PC-9 (cell line): ENCODE measurements around the gene RPRML.

Source experiments
- EZH2 ChIP-seq: fragments of 200-600 bp; sonication (generic); IDR thresholded peaks from 2 replicates; pipeline ENCODE4 v1.8.0; 2017; ENCODE audit warnings: antibody characterized with exemption, low read depth
- TF ChIP-seq, protein P1 (sequence below): fragments of 200-600 bp; sonication (generic); conservative IDR thresholded peaks from 2 replicates; pipeline ENCODE4 v1.6.1; 2017; ENCODE audit warnings: mixed run types, antibody characterized with exemption, mild to moderate bottlenecking, moderate library complexity

- no peak for TF ChIP-seq EZH2
- TF ChIP-seq, protein P1, sequence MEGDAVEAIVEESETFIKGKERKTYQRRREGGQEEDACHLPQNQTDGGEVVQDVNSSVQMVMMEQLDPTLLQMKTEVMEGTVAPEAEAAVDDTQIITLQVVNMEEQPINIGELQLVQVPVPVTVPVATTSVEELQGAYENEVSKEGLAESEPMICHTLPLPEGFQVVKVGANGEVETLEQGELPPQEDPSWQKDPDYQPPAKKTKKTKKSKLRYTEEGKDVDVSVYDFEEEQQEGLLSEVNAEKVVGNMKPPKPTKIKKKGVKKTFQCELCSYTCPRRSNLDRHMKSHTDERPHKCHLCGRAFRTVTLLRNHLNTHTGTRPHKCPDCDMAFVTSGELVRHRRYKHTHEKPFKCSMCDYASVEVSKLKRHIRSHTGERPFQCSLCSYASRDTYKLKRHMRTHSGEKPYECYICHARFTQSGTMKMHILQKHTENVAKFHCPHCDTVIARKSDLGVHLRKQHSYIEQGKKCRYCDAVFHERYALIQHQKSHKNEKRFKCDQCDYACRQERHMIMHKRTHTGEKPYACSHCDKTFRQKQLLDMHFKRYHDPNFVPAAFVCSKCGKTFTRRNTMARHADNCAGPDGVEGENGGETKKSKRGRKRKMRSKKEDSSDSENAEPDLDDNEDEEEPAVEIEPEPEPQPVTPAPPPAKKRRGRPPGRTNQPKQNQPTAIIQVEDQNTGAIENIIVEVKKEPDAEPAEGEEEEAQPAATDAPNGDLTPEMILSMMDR, result no peak
Measured at GRCh38 chr17:46991617-46992016, 12.6 kb upstream of the RPRML start.
